BE2C (cell line): ENCODE measurements around the gene LAMTOR3.
"Not testable (repeated sequence)": the region's sequence is repeated elsewhere in the genome, so short reads cannot be mapped to it uniquely, and the experiment has no call there.

Experiments used
- DNase-seq: peaks from one replicate; pipeline ENCODE4 v3.0.0-alpha.2; 2020
- H3K27me3 ChIP-seq: fragments of 250-450 bp; sonication (Bioruptor Pico); 2 replicates; pipeline ENCODE4 v1.5.1; 2020; ENCODE audit warnings: mild to moderate bottlenecking
- H3K36me3 ChIP-seq: fragments of 250-450 bp; sonication (Bioruptor Pico); 2 replicates; pipeline ENCODE4 v1.5.1; 2020; ENCODE audit warnings: mild to moderate bottlenecking
- H3K4me1 ChIP-seq: fragments of 250-450 bp; sonication (Bioruptor Pico); 2 replicates; pipeline ENCODE4 v1.5.1; 2020
- H3K4me3 ChIP-seq: 2 replicates; pipeline ENCODE4 v1.5.1; 2011; ENCODE audit warnings: low read depth, low read length
- H3K9me3 ChIP-seq: fragments of 250-450 bp; sonication (Bioruptor Pico); 2 replicates; pipeline ENCODE4 v1.5.1; 2020
- TF ChIP-seq, protein P1 (sequence below): IDR thresholded peaks from 2 replicates; pipeline ENCODE4 v1.5.1; 2012; ENCODE audit warnings: mild to moderate bottlenecking, low read depth, low read length

Gene LAMTOR3

DNA sequence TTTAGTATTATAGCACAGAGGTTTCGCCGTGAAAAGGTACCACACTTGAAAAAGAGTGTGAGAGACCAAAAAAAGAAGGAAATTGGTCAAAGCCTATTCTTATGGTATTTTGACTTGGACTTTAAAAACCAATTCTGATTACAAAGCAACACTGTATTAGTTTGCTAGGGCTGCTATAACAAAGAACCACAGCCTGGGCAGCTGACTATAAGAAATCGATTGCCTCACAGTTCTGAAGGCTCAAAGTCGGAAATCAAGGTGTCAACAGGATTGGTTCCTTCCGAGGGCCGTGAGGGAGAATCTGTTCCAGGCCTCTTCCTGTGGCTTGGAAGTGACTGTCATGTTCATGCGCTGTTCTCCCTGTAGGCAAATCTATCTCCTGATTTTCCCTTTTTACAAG is 59.7 kb downstream of the LAMTOR3 start:
- Histone ChIP-seq H3K4me1 (no peaks in the 10 kb centered on the region), H3K27me3 (no peaks in the 10 kb centered on the region; the same call in 1 of the 2 replicates), H3K4me3 (no peak overlapping the region), H3K9me3 (no peaks in the 10 kb centered on the region), H3K36me3 (no peaks in the 10 kb centered on the region)
- no peak for DNase-seq
- TF ChIP-seq, protein P1, sequence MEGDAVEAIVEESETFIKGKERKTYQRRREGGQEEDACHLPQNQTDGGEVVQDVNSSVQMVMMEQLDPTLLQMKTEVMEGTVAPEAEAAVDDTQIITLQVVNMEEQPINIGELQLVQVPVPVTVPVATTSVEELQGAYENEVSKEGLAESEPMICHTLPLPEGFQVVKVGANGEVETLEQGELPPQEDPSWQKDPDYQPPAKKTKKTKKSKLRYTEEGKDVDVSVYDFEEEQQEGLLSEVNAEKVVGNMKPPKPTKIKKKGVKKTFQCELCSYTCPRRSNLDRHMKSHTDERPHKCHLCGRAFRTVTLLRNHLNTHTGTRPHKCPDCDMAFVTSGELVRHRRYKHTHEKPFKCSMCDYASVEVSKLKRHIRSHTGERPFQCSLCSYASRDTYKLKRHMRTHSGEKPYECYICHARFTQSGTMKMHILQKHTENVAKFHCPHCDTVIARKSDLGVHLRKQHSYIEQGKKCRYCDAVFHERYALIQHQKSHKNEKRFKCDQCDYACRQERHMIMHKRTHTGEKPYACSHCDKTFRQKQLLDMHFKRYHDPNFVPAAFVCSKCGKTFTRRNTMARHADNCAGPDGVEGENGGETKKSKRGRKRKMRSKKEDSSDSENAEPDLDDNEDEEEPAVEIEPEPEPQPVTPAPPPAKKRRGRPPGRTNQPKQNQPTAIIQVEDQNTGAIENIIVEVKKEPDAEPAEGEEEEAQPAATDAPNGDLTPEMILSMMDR: no peak

DNA sequence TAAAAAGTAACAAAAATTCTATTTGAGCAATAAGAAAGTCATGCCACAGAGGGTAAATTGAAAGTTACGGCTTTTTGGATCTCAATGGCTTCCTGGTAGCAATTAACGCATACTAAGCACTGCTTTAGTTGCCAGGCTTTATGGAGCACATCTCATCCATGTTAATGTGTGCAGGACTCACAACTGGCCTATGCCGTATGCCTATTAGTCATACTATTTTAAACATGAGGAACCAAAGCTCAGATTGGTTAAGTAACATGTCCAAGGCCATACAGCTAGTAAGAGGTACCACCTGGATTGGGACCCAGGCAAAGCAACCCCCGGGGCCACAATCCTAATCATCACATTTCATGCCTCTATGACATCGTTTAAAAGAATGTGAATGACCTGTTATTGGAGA is 60.5 kb downstream of the LAMTOR3 start:
- TF ChIP-seq, protein P1: no peak
- no peaks in the 10 kb centered on the region for H3K36me3 ChIP-seq
- no peaks in the 10 kb centered on the region for H3K9me3 ChIP-seq

DNA sequence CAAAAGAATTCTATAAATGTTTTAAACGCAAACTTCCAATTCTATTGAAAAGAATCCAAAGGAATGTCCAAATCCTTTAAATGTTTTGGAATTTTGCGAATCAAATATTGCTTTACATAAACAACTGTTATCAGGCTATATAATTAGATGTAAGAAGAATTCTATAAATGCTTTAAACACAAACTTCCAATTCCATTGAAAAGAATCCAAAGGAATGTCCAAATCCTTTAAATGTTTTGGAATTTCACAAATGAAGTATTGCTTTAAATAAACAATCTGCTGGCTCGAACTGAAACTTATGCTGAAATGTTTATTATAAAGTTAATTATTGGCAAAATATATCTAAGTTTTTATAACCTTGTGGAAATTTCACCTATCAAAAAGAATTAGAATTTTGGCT is 61.5 kb downstream of the LAMTOR3 start:
- Histone ChIP-seq H3K4me1 (no peaks in the 10 kb centered on the region), H3K36me3 (no peaks in the 10 kb centered on the region), H3K4me3 (no peak overlapping the region), H3K27me3 (no peaks in the 10 kb centered on the region; the same call in 1 of the 2 replicates), H3K9me3 (no peaks in the 10 kb centered on the region)
- no peak for DNase-seq
- TF ChIP-seq, protein P1: no peak

More for the DNA sequence above, 60.5 kb downstream of the LAMTOR3 start:
- no peak overlapping the region for H3K4me3 ChIP-seq
- H3K27me3 ChIP-seq: no peaks in the 10 kb centered on the region; the same call in 1 of the 2 replicates
- no peak for DNase-seq
- no peaks in the 10 kb centered on the region for H3K4me1 ChIP-seq

GRCh38 chr4:99832321-99832720 is 61.9 kb downstream of the LAMTOR3 start:
- Histone ChIP-seq H3K27me3 (no peaks in the 10 kb centered on the region; the same call in 1 of the 2 replicates), H3K4me3 (no peak overlapping the region), H3K9me3 (no peaks in the 10 kb centered on the region), H3K36me3 (no peaks in the 10 kb centered on the region), H3K4me1 (no peaks in the 10 kb centered on the region)
- no peak for DNase-seq
- TF ChIP-seq, protein P1: no peak

- H3K27me3 ChIP-seq, H3K9me3 ChIP-seq, H3K4me3 ChIP-seq, H3K4me1 ChIP-seq, DNase-seq, H3K36me3 ChIP-seq: not testable (repeated sequence)
Measured at GRCh38 chr4:99830051-99830450, 64.2 kb downstream of the LAMTOR3 start.

GRCh38 chr4:99828477-99828876 is 65.8 kb downstream of the LAMTOR3 start:
- Histone ChIP-seq H3K36me3 (no peaks in the 10 kb centered on the region), H3K27me3 (no peaks in the 10 kb centered on the region; the same call in 1 of the 2 replicates), H3K4me3 (no peak overlapping the region), H3K9me3 (no peaks in the 10 kb centered on the region), H3K4me1 (no peaks in the 10 kb centered on the region)
- DNase-seq: no peak
- TF ChIP-seq, protein P1: no peak
